Lower leg skin (tissue), 4 donors: Measurements from ENCODE around the gene ARHGAP4. TPM values are rescaled to one million over a fixed set of nuclear protein-coding genes. Genes with fewer than 3 reads are reported as not detected.

Source experiments
- DNase-seq, 2 donors: peaks; one replicate each; pipeline ENCODE4 v3.0.0-alpha.2; 2019; ENCODE audit warnings: low spot score in 2 of 2
- H3K4me3 ChIP-seq: fragments of 200-600 bp; sonication (generic); 2 replicates; pipeline ENCODE4 v1.5.1; 2017; ENCODE audit warnings: mild to moderate bottlenecking, low read depth; ENCODE audit not compliant: poor library complexity, severe bottlenecking
- POLR2A ChIP-seq, 2 donors: fragments of 450-650 bp; IDR thresholded peaks; one replicate each; pipeline ENCODE4 v1.6.1; 2016 to 2017; ENCODE audit warnings: antibody characterized with exemption in 2 of 2, mild to moderate bottlenecking in 1 of 2, moderate library complexity in 1 of 2
- WGBS, 2 donors: methylation state at CpG; one replicate each; pipeline ENCODE4 v1.1.5; 2018; 5-methylcytosine and 5-hydroxymethylcytosine counted together
- intact Hi-C: fragments of 100-400 bp; cut with DNase I; formaldehyde crosslinking; loops from one replicate; pipeline ENCODE4 v1.15.0; 2023; ENCODE audit warnings: low total_unique reads
- total RNA-seq, 4 donors: library from RNA; depleted of rRNA; stranded (reverse); fragments of >200 nt; gene quantifications; one replicate each; pipeline ENCODE4 v1.1.0, GENCODE V29; 2016
- TF ChIP-seq, protein P1 (sequence below), 3 donors: fragments of 450-650 bp; IDR thresholded peaks; one replicate each; pipeline ENCODE4 v1.5.1; 2016; ENCODE audit warnings: antibody characterized with exemption in 3 of 3, mild to moderate bottlenecking in 3 of 3, moderate library complexity in 2 of 3

ARHGAP4 gene
- total RNA-seq, 4 donors from 2014 or later, result 2.7 to 14.8 (median 10.5) TPM

GRCh38 chrX:153879741-153880439, 46.2 kb downstream of the ARHGAP4 start:
- WGBS, 2 donors, result 61 to 62% methylated on average over 7 to 12 of the region's 12 CpGs
- H3K4me3 ChIP-seq, result no peak overlapping the region
- TF ChIP-seq, protein P1, sequence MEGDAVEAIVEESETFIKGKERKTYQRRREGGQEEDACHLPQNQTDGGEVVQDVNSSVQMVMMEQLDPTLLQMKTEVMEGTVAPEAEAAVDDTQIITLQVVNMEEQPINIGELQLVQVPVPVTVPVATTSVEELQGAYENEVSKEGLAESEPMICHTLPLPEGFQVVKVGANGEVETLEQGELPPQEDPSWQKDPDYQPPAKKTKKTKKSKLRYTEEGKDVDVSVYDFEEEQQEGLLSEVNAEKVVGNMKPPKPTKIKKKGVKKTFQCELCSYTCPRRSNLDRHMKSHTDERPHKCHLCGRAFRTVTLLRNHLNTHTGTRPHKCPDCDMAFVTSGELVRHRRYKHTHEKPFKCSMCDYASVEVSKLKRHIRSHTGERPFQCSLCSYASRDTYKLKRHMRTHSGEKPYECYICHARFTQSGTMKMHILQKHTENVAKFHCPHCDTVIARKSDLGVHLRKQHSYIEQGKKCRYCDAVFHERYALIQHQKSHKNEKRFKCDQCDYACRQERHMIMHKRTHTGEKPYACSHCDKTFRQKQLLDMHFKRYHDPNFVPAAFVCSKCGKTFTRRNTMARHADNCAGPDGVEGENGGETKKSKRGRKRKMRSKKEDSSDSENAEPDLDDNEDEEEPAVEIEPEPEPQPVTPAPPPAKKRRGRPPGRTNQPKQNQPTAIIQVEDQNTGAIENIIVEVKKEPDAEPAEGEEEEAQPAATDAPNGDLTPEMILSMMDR (IDR thresholded peaks at IDR 0.05), result no peak
- TF ChIP-seq POLR2A (IDR thresholded peaks at IDR 0.05), result no peak
- intact Hi-C loops, result no loop called here
- no peak for DNase-seq

GRCh38 chrX:153878969-153879653, 47.0 kb downstream of the ARHGAP4 start:
- TF ChIP-seq, protein P1 (IDR thresholded peaks at IDR 0.05), result no peak
- no peak for TF ChIP-seq POLR2A (IDR thresholded peaks at IDR 0.05)
- no peak for DNase-seq
- WGBS, 2 donors, result 6 to 24% methylated on average over 28 of the region's 28 CpGs
- H3K4me3 ChIP-seq, result no peak overlapping the region
- intact Hi-C loops, result no loop called here

DNA sequence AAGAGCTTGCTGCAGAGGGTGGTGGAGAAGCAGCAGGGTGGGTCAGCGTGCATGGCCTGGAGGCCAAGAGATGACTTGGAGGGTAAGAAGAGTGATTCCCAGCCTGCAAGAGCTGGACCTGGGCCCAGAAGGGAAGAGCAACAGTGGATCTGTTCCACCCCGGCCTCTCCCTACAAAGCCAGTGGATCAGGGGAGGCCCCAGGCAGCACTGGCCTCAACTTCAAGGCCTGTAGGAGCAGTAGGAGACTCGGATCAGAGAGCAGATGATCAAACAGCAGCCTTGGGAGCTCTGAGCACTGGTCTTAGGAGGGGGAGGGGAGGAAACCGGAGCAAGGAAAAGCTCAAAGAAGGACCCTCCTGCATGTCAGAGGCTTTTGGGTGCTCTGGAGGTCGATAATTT, 47.7 kb downstream of the ARHGAP4 start:
- H3K4me3 ChIP-seq, result no peak overlapping the region

GRCh38 chrX:153877571-153878261, 48.3 kb downstream of the ARHGAP4 start:
- WGBS, 2 donors, result 82 to 85% methylated on average over 8 of the region's 8 CpGs
- intact Hi-C loops, result no loop called here
- no peak overlapping the region for H3K4me3 ChIP-seq
- TF ChIP-seq, protein P1 (IDR thresholded peaks at IDR 0.05), result no peak
- TF ChIP-seq POLR2A (IDR thresholded peaks at IDR 0.05), result no peak
- DNase-seq, result no peak

More for the DNA sequence above, 47.7 kb downstream of the ARHGAP4 start:
- no peak for TF ChIP-seq POLR2A (IDR thresholded peaks at IDR 0.05)
- TF ChIP-seq, protein P1 (IDR thresholded peaks at IDR 0.05), result no peak
- intact Hi-C loops, result no loop called here
- WGBS, 2 donors, result 17 to 65% methylated on average over 1 to 5 of the region's 5 CpGs
- no peak for DNase-seq

- TF ChIP-seq POLR2A (IDR thresholded peaks at IDR 0.05), result no peak
- TF ChIP-seq, protein P1 (IDR thresholded peaks at IDR 0.05), result no peak
- no peak for DNase-seq
- no peak overlapping the region for H3K4me3 ChIP-seq
- WGBS, 2 donors, result 58 to 73% methylated on average over 3 of the region's 3 CpGs
- intact Hi-C loops, result no loop called here
These were observed 50.0 kb downstream of the ARHGAP4 start for GRCh38 chrX:153876112-153876491.
